MM.1S (cell line): ENCODE data around the gene CASQ1.

Experiments used
- DNase-seq: peaks from one replicate; pipeline ENCODE4 v3.0.0-alpha.2; 2015
- H2AFZ ChIP-seq: fragments of 300-600 bp; sonication (generic); 2 replicates; pipeline ENCODE4 v1.6.0; 2016; ENCODE audit warnings: antibody characterized with exemption, low read length
- H3F3A ChIP-seq: fragments of 300-600 bp; sonication (generic); 2 replicates; pipeline ENCODE4 v1.6.1; 2016; ENCODE audit warnings: mild to moderate bottlenecking, antibody characterized with exemption, low read length, moderate library complexity, mixed read lengths; ENCODE audit not compliant: insufficient read depth
- H3K27ac ChIP-seq: fragments of 300-600 bp; sonication (generic); 2 replicates; pipeline ENCODE4 v1.5.1; 2016; ENCODE audit warnings: mild to moderate bottlenecking, low read length
- H3K27me3 ChIP-seq: fragments of 300-600 bp; sonication (generic); replicated peaks from 2 replicates; pipeline ENCODE4 v1.6.0; 2016; ENCODE audit warnings: low read length; ENCODE audit not compliant: insufficient read depth
- H3K36me3 ChIP-seq: fragments of 300-600 bp; sonication (generic); replicated peaks from 2 replicates; pipeline ENCODE4 v1.6.1; 2016; ENCODE audit warnings: mild to moderate bottlenecking, low read length, mixed read lengths; ENCODE audit not compliant: insufficient read depth
- H3K4me1 ChIP-seq: fragments of 300-600 bp; sonication (generic); 2 replicates; pipeline ENCODE4 v1.6.1; 2016; ENCODE audit warnings: low read length, mixed read lengths
- H3K4me2 ChIP-seq: fragments of 300-600 bp; sonication (generic); 2 replicates; pipeline ENCODE4 v1.6.0; 2016; ENCODE audit warnings: low read depth, low read length
- H3K4me3 ChIP-seq: fragments of 300-600 bp; sonication (generic); 2 replicates; pipeline ENCODE4 v1.5.1; 2016; ENCODE audit warnings: low read length, mixed read lengths
- H3K79me2 ChIP-seq: fragments of 300-600 bp; sonication (generic); 2 replicates; pipeline ENCODE4 v1.6.1; 2016; ENCODE audit warnings: mixed run types, low read length, mixed read lengths
- H3K9ac ChIP-seq: fragments of 300-600 bp; sonication (generic); 2 replicates; pipeline ENCODE4 v1.6.1; 2016; ENCODE audit warnings: low read length, mixed read lengths
- H3K9me2 ChIP-seq: fragments of 300-600 bp; sonication (generic); replicated peaks from 2 replicates; pipeline ENCODE4 v1.6.1; 2016; ENCODE audit warnings: mild to moderate bottlenecking, low read length, mixed read lengths; ENCODE audit not compliant: insufficient read depth
- H3K9me3 ChIP-seq: fragments of 300-600 bp; sonication (generic); replicated peaks from 2 replicates; pipeline ENCODE4 v1.6.1; 2016; ENCODE audit warnings: mild to moderate bottlenecking, low read length, mixed read lengths; ENCODE audit not compliant: insufficient read depth
- H4K20me1 ChIP-seq: fragments of 300-600 bp; sonication (generic); 2 replicates; pipeline ENCODE4 v1.6.1; 2016; ENCODE audit warnings: mild to moderate bottlenecking, low read length, moderate library complexity, mixed read lengths; ENCODE audit not compliant: insufficient read depth
- EZH2 ChIP-seq: fragments of 300-600 bp; sonication (generic); optimal IDR thresholded peaks from 2 replicates; pipeline ENCODE3; 2017; ENCODE audit warnings: low read depth, mild to moderate bottlenecking, antibody characterized with exemption, low read length, mixed read lengths
- EZH2phosphoT487 ChIP-seq: fragments of 300-600 bp; sonication (generic); IDR thresholded peaks from 2 replicates; pipeline ENCODE4 v1.6.1; 2018; ENCODE audit warnings: antibody characterized with exemption, low read length
- TF ChIP-seq, protein P1 (sequence below): fragments of 300-600 bp; sonication (generic); IDR thresholded peaks from 2 replicates; pipeline ENCODE4 v1.5.1; 2016; ENCODE audit warnings: antibody characterized with exemption, low read length, mixed read lengths

The CASQ1 gene

DNA sequence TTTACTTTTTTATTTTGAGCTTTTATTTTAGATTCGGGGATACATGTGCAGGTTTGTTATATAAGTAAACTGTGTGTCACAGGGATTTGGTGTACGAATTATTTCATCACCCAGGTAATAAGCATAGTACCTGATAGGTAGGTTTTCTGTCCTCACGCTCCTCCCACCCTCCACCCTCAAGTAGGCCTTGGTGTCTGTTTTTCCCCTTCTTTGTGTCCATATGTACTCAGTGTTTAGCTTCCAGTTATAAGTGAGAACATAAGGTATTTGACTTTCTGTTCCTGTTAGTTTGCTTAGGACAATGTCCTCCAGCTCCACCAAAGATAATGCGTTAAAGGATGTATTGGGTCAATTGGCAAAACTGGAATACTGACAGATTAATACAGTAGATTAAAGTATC is 33.2 kb upstream of the CASQ1 start:
- Histone ChIP-seq H3K4me3 (no peak overlapping the region), H3K36me3 (no peaks in the 10 kb centered on the region), H3K4me1 (no peaks in the 10 kb centered on the region), H3F3A (no peaks in the 10 kb centered on the region), H3K27ac (no peak overlapping the region), H3K9ac (no peak overlapping the region), H3K9me3 (no peaks in the 10 kb centered on the region), H3K79me2 (no peaks in the 10 kb centered on the region), H3K27me3 (no peaks in the 10 kb centered on the region), H2AFZ (no peak overlapping the region), H3K9me2 (no peaks in the 10 kb centered on the region), H3K4me2 (no peak overlapping the region), H4K20me1 (no peaks in the 10 kb centered on the region)
- TF ChIP-seq EZH2 (no peak), EZH2phosphoT487 (no peak)
- TF ChIP-seq, protein P1, sequence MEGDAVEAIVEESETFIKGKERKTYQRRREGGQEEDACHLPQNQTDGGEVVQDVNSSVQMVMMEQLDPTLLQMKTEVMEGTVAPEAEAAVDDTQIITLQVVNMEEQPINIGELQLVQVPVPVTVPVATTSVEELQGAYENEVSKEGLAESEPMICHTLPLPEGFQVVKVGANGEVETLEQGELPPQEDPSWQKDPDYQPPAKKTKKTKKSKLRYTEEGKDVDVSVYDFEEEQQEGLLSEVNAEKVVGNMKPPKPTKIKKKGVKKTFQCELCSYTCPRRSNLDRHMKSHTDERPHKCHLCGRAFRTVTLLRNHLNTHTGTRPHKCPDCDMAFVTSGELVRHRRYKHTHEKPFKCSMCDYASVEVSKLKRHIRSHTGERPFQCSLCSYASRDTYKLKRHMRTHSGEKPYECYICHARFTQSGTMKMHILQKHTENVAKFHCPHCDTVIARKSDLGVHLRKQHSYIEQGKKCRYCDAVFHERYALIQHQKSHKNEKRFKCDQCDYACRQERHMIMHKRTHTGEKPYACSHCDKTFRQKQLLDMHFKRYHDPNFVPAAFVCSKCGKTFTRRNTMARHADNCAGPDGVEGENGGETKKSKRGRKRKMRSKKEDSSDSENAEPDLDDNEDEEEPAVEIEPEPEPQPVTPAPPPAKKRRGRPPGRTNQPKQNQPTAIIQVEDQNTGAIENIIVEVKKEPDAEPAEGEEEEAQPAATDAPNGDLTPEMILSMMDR = no peak
- no peak for DNase-seq

DNA sequence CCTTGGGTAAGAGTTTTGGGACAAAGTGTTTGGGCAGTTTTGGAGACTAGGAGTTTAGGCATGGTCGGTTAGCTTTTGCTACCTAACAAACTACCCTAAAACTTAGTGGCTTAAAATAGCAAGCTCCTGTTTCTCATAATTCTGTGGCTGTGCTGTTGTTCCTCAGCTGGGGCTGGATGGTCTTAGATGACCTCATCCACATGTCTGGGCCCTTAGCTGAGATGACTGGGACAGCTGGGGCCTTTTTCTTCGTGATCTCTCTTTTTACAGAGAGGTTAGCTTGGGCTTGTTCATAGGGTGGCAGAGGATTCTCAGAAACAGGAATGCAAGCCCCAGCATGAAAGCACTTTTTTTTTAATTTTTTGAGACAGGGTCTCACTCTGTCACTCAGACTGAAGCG is 32.3 kb upstream of the CASQ1 start:
- Histone ChIP-seq H3K4me2 (no peak overlapping the region), H3K9me3 (no peaks in the 10 kb centered on the region), H2AFZ (no peak overlapping the region), H3K79me2 (no peaks in the 10 kb centered on the region), H3K4me1 (no peaks in the 10 kb centered on the region), H3K9ac (no peak overlapping the region), H3K9me2 (no peaks in the 10 kb centered on the region), H3K27ac (no peak overlapping the region), H3F3A (no peaks in the 10 kb centered on the region), H3K36me3 (no peaks in the 10 kb centered on the region), H3K27me3 (no peaks in the 10 kb centered on the region), H3K4me3 (no peak overlapping the region), H4K20me1 (no peaks in the 10 kb centered on the region)
- no peak for DNase-seq
- TF ChIP-seq, protein P1 = no peak
- TF ChIP-seq EZH2phosphoT487 (no peak), EZH2 (no peak)

DNA sequence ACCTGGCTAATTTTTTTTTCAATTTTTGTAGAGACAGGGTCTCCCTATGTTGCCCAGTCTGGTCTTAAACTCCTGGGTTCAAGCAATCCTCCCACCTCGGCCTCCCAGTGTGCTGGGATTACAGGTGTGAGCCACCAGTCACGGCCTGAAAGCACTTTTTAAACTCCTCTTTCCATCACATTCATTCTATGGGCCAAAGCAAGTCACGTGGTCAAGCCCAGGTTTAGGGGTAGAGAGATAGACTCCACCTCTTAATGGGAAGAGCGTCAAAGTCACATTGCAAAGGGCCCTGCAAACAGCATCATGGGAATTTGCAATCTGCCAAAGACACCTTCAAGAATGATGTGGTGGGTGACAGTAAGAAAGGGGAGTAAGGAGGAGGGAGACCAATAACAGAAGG is 31.8 kb upstream of the CASQ1 start:
- Histone ChIP-seq H3K79me2 (no peaks in the 10 kb centered on the region), H3K9me3 (no peaks in the 10 kb centered on the region), H3K9ac (no peak overlapping the region), H3K27me3 (no peaks in the 10 kb centered on the region), H3K4me2 (no peak overlapping the region), H3K4me1 (no peaks in the 10 kb centered on the region), H2AFZ (no peak overlapping the region), H4K20me1 (no peaks in the 10 kb centered on the region), H3K4me3 (no peak overlapping the region), H3K27ac (no peak overlapping the region), H3F3A (no peaks in the 10 kb centered on the region), H3K36me3 (no peaks in the 10 kb centered on the region), H3K9me2 (no peaks in the 10 kb centered on the region)
- DNase-seq = no peak
- TF ChIP-seq EZH2phosphoT487 (no peak), EZH2 (no peak)
- TF ChIP-seq, protein P1 = no peak
